OCI-LY7 (cell line): ENCODE results near the gene HOXC10. TPM values are rescaled to one million over a fixed set of nuclear protein-coding genes. Genes with fewer than 3 reads are reported as not detected.

Experiments used
- BruUV-seq: library from RNA; stranded (reverse); fragments of 400-500 nt; replicated peaks from 2 replicates; lab custom pipeline; 2021; lab: Mats Ljungman, UMichigan
- CTCF ChIA-PET: fragments of 300-600 bp; sonication (Branson Sonifier 250); formaldehyde crosslinking; loops from one replicate; lab custom pipeline; 2022; ENCODE audit warnings: antibody characterized with exemption; ENCODE audit not compliant: unreplicated experiment; lab: Charles Lee
- POLR2A ChIA-PET: fragments of 300-600 bp; sonication (Branson Sonifier 250); formaldehyde crosslinking; loops from one replicate; lab custom pipeline; 2022; ENCODE audit warnings: antibody characterized with exemption; lab: Charles Lee
- DNase-seq: peaks from one replicate; pipeline ENCODE4 v3.0.0-alpha.2; 2015; ENCODE audit warnings: low spot score
- H2AFZ ChIP-seq: fragments of 200-600 bp; sonication (generic), shearing (Covaris generic); 2 replicates; pipeline ENCODE4 v1.6.1; 2014; ENCODE audit warnings: mild to moderate bottlenecking, antibody characterized with exemption, low read length, moderate library complexity
- H3K27ac ChIP-seq: fragments of 200-600 bp; sonication (generic); 2 replicates; pipeline ENCODE4 v1.5.1; 2014; ENCODE audit warnings: mixed run types, low read depth, mild to moderate bottlenecking, moderate library complexity, low read length, inconsistent platforms; ENCODE audit not compliant: poor library complexity, severe bottlenecking
- H3K36me3 ChIP-seq: fragments of 200-600 bp; sonication (generic); 2 replicates; pipeline ENCODE4 v1.6.1; 2014; ENCODE audit warnings: mild to moderate bottlenecking, antibody characterized with exemption, low read length, moderate library complexity, mixed read lengths; ENCODE audit not compliant: insufficient read depth
- H3K4me1 ChIP-seq: fragments of 200-600 bp; sonication (generic); 2 replicates; pipeline ENCODE4 v1.5.1; 2014; ENCODE audit warnings: mild to moderate bottlenecking, low read length; ENCODE audit not compliant: insufficient read depth, poor library complexity, severe bottlenecking
- H3K4me2 ChIP-seq: fragments of 200-600 bp; sonication (generic); 2 replicates; pipeline ENCODE4 v1.6.1; 2014; ENCODE audit warnings: mild to moderate bottlenecking, low read length
- H3K4me3 ChIP-seq: fragments of 200-600 bp; sonication (generic); 2 replicates; pipeline ENCODE4 v1.5.1; 2014; ENCODE audit warnings: mild to moderate bottlenecking, low read depth, low read length; ENCODE audit not compliant: poor library complexity, severe bottlenecking
- H3K79me2 ChIP-seq: fragments of 200-600 bp; sonication (generic); 2 replicates; pipeline ENCODE4 v1.6.1; 2016; ENCODE audit warnings: low read depth, mild to moderate bottlenecking, low read length, moderate library complexity, mixed read lengths; ENCODE audit not compliant: insufficient read depth
- H3K9me2 ChIP-seq: fragments of 200-600 bp; sonication (generic); 2 replicates; pipeline ENCODE4 v1.6.1; 2016; ENCODE audit warnings: mild to moderate bottlenecking, low read length, mixed read lengths; ENCODE audit not compliant: insufficient read depth
- H3K9me3 ChIP-seq: fragments of 200-600 bp; sonication (generic); 2 replicates; pipeline ENCODE4 v1.6.1; 2014; ENCODE audit warnings: mild to moderate bottlenecking, mixed run types, low read length, mixed read lengths
- H4K20me1 ChIP-seq: fragments of 200-600 bp; sonication (generic); 2 replicates; pipeline ENCODE4 v1.6.1; 2014; ENCODE audit warnings: mild to moderate bottlenecking, antibody characterized with exemption, low read length, moderate library complexity, mixed read lengths; ENCODE audit not compliant: insufficient read depth
- CTCF ChIP-seq: fragments of 200-600 bp; sonication (generic); conservative IDR thresholded peaks from 2 replicates; pipeline ENCODE4 v1.5.1; 2014; ENCODE audit warnings: mild to moderate bottlenecking, antibody characterized with exemption, low read length, moderate library complexity, mixed read lengths
- EZH2phosphoT487 ChIP-seq: fragments of 200-600 bp; sonication (generic); IDR thresholded peaks from 2 replicates; pipeline ENCODE4 v1.6.1; 2018; ENCODE audit warnings: low read depth, borderline replicate concordance, mild to moderate bottlenecking, mixed run types, antibody characterized with exemption, low read length, moderate library complexity, mixed read lengths
- intact Hi-C: fragments of 100-400 bp; cut with micrococcal nuclease; formaldehyde crosslinking; loops from one replicate; pipeline ENCODE4 v1.10.0; 2022; ENCODE audit not compliant: unreplicated experiment
- total RNA-seq, 2 experiments: library from RNA; depleted of rRNA in 1 of 2; stranded (reverse); fragments of >200 nt in 1 of 2; shearing (Covaris generic) in 1 of 2; gene quantifications; 2 replicates each; pipeline ENCODE4 v1.2.3, GENCODE V29; 2014 to 2022

The HOXC10 gene
- total RNA-seq, 2 experiments from 2014 or later: 0.25 to 0.28 TPM

DNA sequence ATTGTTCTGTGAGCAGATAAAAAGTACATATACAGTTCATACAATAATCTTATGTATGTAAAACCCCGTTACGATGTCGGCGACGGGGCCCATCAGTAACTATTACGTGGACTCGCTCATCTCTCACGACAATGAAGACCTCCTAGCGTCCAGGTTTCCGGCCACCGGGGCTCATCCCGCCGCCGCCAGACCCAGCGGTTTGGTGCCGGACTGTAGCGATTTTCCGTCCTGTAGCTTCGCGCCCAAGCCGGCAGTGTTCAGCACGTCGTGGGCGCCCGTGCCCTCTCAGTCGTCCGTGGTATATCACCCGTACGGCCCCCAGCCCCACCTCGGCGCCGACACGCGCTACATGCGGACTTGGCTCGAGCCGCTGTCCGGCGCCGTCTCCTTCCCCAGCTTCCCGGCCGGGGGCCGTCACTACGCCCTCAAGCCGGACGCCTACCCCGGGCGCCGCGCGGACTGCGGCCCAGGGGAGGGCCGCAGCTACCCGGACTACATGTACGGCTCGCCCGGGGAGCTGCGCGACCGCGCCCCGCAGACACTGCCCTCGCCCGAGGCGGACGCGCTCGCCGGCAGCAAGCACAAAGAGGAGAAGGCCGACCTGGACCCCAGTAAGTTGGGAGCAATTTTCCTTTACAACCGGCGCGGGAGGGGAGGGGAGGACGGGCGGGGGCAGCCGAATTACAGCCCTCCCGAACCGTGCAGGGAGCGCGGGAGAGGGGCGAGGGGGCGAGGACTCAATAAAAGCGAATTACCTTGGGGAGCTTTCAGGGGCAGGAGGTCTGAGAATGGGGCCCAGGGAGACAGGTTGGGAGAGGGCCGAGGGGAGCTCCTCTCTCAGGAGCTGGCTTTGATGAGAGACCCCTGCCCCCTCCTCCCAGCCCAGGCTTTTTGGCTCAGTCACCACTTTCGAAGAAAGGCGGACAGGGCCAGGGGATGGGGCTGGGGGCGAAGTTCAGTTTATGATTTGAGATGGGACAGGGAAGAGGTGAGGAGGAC is 15.5 kb downstream of the HOXC10 start, which contains the start of gene HOXC9:
Gene HOXC9, plus strand, starts transcription at position 46 of the 999 bp plus-strand sequence. Its CDS starts 28 bp downstream, at position 74.
- DNase-seq: no peak
- intact Hi-C loops: no loop called here
- H3K79me2 ChIP-seq: no peaks in the 10 kb centered on the region
- CTCF ChIA-PET: no interaction called here
- POLR2A ChIA-PET: interaction anchor here (0.7 kb wide), 1 partner anchor 9 kb away, joined by 3 read pairs; no protein-coding TSS in a partner anchor
- TF ChIP-seq EZH2phosphoT487 (no peak), CTCF (no peak)
- H3K27ac ChIP-seq: no peak within 1 kb of the TSS
- H3K4me1 ChIP-seq: peaks cover 11% of the 10 kb centered on the region
- no peak within 1 kb of the TSS for H3K4me2 ChIP-seq
- no peak within 1 kb of the TSS for H3K4me3 ChIP-seq
- H3K36me3 ChIP-seq: no peaks in the 10 kb centered on the region
- no peaks in the 10 kb centered on the region for H3K9me3 ChIP-seq
- no peak within 1 kb of the TSS for H2AFZ ChIP-seq
- no peaks in the 10 kb centered on the region for H3K9me2 ChIP-seq
- BruUV-seq: no TSS peak
- no peaks in the 10 kb centered on the region; the same call in 1 of the 2 replicates for H4K20me1 ChIP-seq

DNA sequence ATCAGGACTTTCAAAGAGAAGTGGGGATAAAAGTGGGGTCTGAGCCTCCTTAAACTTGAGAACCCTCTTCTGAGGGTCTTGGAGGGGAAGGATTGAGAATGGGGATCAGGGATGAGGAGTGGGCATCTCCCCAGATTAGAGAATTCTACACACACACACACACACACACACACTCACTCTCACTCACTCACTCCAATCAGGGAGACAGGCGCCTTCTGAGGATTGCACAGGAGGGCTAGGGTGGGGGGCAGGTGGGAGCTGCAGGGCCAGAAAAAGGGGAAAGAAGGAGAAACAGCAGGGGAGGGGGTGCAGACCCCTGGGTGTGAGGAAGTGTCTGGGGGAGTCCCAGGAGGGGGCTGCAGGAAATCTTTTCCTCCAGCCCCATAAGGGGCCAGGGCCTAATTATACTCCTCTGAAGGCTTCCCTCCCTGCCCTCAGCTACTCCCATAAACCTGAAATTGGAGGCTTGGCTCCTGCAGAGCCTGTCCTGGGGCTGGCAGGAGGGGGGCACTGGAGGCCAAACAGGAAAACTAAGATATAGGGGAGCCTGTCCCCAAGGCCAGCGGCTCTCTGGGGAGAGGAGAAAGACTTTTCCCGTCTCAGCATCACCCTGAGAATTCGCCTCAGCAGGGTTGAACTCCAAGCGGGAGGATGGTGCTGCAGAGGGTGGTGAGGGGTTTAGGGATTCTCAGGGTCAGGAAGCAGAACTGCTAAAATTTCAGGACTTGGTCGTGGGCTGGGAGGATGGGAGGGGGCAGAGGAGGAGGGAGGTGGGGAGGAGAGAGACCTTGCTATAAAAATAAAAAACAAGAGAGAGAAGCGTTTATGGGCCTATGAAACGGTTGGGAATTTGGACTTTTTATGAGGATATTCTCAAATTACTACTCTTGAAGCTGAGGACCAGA is 16.6 kb downstream of the HOXC10 start:
- TF ChIP-seq EZH2phosphoT487 (no peak), CTCF (no peak)
- Histone ChIP-seq H3K4me1 (peaks cover 18% of the 10 kb centered on the region), H3K27ac (no peak overlapping the region), H3K9me2 (no peaks in the 10 kb centered on the region), H2AFZ (no peak overlapping the region), H3K9me3 (no peaks in the 10 kb centered on the region), H4K20me1 (no peaks in the 10 kb centered on the region; the same call in 1 of the 2 replicates), H3K4me3 (no peak overlapping the region), H3K4me2 (no peak overlapping the region), H3K36me3 (no peaks in the 10 kb centered on the region), H3K79me2 (no peaks in the 10 kb centered on the region)
- intact Hi-C loops: no loop called here
- DNase-seq: no peak
- ChIA-PET CTCF (no interaction called here), POLR2A (no interaction called here)
- BruUV-seq: no TSS peak
